Activated CD8-positive, alpha-beta memory T cell treated with anti-CD3 and anti-CD28 coated beads for 36 hours (primary cell): Measurements from ENCODE around the gene CALCA. TPM values are rescaled to one million over a fixed set of nuclear protein-coding genes. Genes with fewer than 3 reads are reported as not detected.
"Not testable (repeated sequence)": the region's sequence is repeated elsewhere in the genome, so short reads cannot be mapped to it uniquely, and the experiment has no call there.

Experiments
- CTCF ChIA-PET: fragments of 350-600 bp; sonication (Branson Sonifier 250); formaldehyde crosslinking; loops from one replicate; lab custom pipeline; 2021; ENCODE audit warnings: antibody characterized with exemption; lab: Charles Lee
- POLR2A ChIA-PET: fragments of 350-600 bp; sonication (Branson Sonifier 250); formaldehyde crosslinking; loops from one replicate; lab custom pipeline; 2021; ENCODE audit warnings: antibody characterized with exemption; lab: Charles Lee
- total RNA-seq, 2 experiments: library from RNA; stranded (reverse); gene quantifications; one replicate each; pipeline ENCODE4 v1.2.3, GENCODE V29; 2021

Gene CALCA, protein sequence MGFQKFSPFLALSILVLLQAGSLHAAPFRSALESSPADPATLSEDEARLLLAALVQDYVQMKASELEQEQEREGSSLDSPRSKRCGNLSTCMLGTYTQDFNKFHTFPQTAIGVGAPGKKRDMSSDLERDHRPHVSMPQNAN
- total RNA-seq, result not detected

DNA sequence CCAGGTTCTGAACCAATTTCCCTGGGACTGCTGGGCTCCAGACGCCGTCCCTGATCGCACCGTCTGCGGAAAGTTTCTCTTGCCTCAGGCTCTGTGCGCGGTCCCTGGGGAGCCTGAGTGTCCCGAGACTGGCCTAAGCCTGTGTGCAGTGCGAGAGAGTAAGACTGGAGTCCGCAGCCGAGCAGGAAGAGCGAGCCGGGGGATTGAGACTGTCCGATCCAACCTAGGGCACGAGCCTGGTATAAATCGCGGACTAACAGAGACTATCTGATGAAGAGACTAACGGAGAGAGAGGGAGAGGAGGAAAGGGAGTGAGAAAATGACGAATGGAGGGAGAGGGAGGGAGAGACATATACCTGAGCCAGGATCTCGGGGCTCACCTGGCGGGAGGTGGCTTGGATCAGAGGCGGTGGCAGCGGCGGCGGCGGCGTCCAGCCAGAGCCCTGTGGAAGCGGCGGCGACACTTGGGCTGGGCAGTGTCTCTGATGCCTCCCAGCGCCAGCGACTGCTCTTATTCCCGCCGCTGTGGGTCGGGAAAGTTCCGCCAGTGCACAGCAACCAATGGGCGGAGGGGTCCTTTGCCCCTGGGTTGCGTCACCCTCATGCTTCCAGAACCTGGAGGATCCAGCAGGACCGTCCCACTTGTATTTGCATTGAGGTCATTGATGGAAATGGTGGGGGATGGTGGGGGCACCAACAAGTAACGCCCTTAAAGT lies at the start of gene CALCA:
Gene CALCA, minus strand, starts transcription at position 487 of the 716 bp plus-strand sequence. CDS start 1,159 bp downstream, outside the sequence.
- POLR2A ChIA-PET, result no interaction called here
- CTCF ChIA-PET, result interaction anchor here (4.2 kb wide), 1 partner anchor 65 kb away, joined by 21 read pairs; no protein-coding TSS in a partner anchor

DNA sequence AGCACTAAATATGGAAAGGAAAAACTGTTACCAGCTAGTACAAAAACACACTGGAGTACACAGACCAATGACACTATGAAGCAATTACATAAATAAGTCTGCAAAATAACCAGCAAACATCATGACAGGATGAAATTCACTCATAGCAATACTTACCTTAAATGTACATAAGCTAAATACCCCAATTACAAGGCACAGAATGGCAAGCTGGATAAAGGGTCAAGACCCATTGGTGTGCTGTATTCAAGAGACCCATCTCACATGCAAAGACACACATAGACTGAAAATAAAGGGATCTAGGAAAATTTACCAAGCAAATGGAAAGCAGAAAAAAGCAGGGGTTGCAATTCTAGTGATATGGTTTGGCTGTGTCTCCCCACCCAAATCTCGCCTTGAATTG lies 44.0 kb upstream of the CALCA start:
- CTCF ChIA-PET, result no interaction called here
- POLR2A ChIA-PET, result no interaction called here

DNA sequence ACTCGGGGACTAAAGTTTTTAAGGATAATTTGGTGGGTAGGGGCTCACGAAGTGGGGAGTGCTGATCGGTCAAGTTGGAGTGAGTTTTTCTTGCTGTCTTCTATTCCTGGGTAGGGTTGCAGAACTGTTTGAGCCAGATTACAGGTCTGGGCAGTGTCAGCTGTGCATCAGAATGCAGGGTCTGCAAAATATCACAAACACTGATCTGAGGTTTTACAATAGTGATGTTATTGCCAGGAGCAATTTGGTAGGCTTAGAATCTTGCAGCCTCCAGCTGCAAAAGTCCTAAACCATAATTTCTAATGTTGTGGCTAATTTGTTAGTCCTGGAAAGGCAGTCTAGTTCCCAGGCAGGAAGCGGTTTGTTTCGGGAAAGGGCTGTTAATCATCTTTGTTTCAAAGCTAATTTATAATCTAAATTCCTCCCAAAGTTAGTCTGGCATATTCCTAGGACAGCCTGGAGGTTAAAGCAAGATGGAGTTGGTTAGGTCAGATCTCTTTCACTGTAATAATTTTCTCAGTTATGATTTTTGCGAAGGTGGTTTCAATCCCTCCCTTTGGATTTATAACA lies 39.7 kb upstream of the CALCA start:
- ChIA-PET POLR2A (no interaction called here), CTCF (no interaction called here)

DNA sequence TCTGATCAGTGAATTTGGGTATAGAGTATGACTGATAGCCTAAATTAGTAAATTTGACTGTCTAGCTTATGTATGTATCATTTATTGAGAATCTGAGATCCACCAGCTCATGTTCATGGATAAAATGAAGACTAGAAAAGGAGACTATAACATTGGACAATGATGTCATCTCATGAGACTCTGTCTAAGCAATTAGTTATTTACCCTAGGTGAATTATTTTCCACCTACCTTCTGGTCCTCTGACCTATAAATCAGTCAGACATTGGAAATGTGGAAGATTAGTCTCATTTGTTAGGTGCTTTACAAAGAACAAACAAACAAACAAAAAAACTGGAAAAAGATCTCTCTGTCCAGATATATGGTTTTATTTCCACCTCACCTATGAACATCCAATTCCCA lies 38.7 kb upstream of the CALCA start:
- POLR2A ChIA-PET, result no interaction called here
- CTCF ChIA-PET, result interaction anchor here (1.9 kb wide), 1 partner anchor 103 kb away, joined by 4 read pairs; no protein-coding TSS in a partner anchor

DNA sequence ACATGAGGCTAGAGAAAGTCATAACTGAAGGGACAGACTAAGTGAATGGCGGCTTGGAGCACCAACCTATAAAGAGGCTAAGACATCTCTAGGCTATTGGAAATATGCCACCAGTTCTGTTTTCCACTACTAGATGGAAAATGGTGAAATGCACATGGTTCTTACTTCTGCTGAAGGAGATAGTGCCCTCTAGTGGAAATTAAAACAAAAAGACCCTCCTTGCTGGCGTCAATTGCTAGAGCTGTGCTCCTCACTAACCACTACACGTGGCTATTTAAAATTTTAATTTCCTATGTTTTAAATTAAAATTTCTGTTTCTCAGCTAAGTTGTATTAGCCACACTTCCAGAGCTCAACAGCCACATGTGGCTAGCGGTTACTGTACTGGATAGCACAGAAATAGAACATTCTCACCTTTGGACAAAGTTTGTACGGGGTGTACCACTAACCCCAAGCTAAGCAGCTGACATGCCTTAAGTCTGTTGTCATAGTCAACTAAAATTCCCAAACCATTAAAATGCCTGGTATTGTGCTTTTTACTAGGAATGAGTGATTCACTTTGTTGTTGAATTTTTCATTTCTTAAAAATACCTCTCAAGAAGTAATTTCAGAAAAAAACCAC lies 34.1 kb upstream of the CALCA start:
- CTCF ChIA-PET, result interaction anchor here (0.5 to 3.2 kb wide), 15 partner anchors 24 to 201 kb away, joined by 3 to 24 read pairs (median 3); no protein-coding TSS in a partner anchor
- POLR2A ChIA-PET, result no interaction called here

DNA sequence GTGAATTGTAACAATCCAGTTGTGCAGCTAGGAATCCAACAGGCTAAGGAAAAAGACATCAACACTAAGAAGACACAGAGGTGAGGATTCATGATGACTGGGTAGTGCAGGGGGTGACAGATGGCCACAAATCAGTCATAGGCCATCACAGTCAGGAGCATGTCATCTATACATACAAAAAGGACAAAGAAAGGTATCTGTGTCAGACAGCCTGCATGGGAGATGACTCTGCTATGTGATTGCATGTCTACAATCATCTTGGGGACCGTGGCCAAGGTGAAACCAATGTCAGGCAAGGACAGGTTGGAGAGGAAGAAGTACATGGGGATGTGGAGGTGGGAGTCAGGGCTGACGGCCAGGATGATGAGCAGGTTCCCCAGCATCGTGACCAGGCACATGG lies 16.0 kb upstream of the CALCA start:
- CTCF ChIA-PET, POLR2A ChIA-PET: not testable (repeated sequence)

DNA sequence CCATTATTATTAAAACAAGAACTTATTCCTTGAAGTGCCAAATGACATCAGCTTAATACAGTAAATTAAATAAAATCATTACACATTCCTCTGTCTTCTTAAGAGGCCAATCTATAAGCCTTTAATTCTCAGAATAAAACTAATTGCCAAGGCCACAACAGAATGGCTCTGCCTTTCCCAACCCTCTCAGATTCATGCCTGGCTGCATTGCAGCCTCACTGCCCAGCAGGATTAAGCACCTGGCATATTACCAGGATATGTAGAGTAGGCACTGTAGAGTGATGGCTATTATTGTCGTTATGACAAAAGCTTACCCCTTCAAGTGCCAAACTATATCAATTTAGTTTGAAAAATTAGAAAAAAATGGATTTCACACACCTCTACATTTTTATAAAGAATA lies 9.4 kb upstream of the CALCA start:
- ChIA-PET CTCF (interaction anchor here (1.0 to 1.3 kb wide), 2 partner anchors 24 to 25 kb away, joined by 3 to 5 read pairs; no protein-coding TSS in a partner anchor), POLR2A (no interaction called here)

DNA sequence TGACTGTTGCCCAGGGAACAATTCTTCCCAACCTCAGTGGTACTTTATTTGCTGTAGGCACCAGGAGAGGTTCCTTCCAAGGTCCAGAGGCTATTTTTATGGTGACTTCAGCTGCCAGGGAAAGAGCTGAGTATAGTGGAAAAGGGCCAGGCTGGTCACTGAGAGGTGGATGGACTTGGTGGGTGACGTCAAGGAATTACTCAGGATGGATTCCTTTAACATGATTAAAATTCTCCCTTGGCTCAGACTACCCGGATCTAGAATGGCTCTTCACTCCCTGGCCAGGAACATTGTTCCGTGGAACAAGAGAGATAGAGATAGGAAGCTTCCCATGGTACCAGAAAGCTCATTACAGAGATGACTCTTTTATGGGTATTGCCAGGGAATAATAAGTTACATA lies 8.7 kb upstream of the CALCA start:
- POLR2A ChIA-PET, result no interaction called here
- CTCF ChIA-PET, result interaction anchor here (1.3 kb wide), 1 partner anchor 26 kb away, joined by 5 read pairs; no protein-coding TSS in a partner anchor

DNA sequence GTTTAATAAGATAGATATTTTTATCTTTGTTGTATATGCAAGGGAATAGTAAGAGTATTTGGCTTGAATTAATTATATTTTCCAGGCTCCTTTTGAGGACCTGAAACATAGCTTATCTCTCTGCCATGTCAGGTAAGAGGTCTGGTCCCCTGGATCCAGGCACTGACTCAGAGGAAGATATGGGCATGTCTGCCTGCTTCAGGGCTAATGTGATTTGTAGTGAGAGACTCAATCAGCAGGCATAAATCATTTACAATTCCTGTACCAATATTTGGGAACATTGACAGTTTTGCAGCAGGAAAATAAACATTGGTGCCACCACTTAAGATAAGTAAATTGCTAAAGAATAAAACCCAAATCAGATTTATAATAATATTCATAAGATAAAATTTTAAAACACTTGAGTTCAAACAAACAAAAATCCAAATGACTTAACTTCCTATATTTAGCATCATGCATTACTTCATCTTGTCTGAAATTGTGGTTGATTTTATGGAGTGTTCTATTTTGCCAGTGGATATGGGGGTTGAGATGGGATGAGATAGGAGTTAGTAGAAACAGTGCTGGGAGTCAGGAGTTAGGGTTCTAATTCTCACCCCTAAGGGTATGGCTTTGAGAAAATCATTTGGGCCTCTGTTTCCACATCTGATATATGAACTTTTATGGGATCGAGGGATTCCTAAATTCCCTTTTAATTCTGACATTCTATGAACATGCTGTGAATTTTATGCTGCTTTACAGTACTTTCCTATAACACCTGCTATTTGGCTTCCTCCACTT lies 5.1 kb upstream of the CALCA start:
- CTCF ChIA-PET, result no interaction called here
- POLR2A ChIA-PET, result no interaction called here

DNA sequence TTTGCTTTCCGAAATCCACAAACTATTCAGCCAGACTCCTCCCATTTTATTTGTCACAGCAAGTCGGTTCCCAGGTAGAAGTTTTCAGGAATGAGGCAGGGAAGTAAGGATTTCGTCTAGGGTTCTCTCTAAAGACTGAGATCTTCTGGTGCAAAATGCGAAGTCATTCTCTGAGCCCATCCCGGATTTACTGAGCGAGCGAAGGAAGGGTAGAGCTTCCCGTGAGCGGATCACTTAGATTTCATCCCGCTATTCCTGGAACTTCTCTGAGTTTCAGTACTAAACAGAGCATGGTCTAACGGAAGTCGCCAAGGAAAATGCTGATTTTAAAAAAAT lies 3.1 kb upstream of the CALCA start:
- POLR2A ChIA-PET, result no interaction called here
- CTCF ChIA-PET, result interaction anchor here (1.2 to 4.2 kb wide), 4 partner anchors 10 to 99 kb away, joined by 4 to 21 read pairs (median 20); partner anchors contain the start of gene CALCB

DNA sequence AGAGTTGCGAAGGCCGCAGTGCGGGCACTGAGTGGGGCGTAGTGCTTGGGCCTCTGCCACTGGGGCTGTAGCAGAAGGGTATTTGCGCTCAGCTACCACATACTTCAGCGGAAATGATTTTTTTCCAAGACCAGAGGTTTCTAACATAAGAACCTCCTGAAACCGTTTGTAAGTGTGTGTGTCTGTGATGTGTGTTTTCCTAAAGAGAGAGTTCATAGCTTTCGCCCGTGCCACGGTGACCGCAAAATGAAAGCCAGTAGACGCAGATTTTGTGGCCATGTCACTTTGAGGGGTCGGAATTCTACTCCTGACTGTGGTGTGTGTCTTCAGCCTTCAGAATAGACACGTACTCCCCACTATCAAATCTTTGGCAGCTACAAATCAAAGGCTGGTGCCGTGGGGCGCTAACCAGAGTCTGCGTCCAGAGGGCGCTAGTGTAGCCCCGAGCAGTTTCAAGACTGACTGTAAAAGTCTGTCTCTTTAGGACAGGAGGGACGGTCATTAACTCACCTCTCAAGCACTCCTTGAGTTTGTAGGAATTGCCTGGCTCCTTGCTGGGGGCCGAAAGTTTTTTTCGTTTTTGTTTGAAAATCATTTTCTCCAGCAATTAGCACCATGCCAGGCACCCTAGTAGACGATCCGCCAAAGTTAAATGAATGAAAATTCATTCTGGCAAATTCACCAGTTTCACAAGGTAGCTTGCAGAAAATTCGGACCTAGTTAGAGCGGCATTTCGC lies 2.5 kb upstream of the CALCA start:
- ChIA-PET CTCF (interaction anchor here (0.7 to 4.2 kb wide), 9 partner anchors 9 to 102 kb away, joined by 3 to 21 read pairs (median 6); partner anchors contain the start of gene CALCB), POLR2A (interaction anchor here (0.6 kb wide), 1 partner anchor 28 kb away, joined by 4 read pairs; no protein-coding TSS in a partner anchor)

DNA sequence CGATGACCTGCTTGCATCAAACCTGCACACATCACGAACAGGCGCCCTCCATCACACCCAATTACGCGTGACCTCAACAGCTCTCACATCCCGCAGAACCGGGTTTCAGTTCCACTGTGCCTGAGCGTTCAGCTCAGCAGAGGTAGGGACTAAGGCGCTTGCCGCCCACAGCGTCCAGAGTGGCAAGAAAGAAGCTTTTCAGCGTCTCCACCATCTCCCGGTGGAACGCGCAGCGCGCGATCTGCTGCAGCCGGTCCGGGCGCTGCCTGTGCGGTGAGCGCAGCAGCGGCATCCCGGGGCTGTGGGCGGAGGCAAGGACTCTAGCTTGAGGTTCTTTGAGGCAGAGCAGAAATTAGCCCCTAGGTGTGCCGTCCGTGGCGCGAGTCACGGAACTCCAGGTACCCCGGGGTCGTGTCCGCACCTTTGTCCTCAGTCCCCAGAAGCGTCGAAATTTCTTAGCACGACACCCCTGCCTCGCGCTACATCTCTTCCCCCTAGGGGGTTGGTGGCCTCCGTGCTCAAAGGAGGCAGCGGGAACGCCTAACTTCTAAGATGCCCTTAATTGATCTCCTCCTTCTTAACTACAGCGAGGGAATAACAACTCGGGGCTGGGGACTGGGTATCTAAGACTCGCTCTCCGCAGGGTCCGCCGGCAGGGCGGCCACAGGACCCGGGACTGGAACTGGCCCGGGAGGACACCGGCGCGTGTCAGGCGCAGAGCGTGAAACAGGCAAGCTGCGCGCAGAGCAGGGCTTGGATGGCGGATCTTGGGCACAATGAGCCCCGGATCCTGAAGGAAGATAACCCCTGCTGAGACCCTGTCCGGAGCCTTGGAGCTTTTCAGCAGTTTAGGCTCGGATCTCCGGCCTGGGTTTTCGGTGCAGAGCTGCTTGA lies 1.7 kb upstream of the CALCA start:
- ChIA-PET CTCF (interaction anchor here (0.5 to 4.2 kb wide), 10 partner anchors 8 to 1635 kb away, joined by 3 to 21 read pairs (median 5); partner anchors contain the start of gene CALCB), POLR2A (interaction anchor here (0.6 kb wide), 1 partner anchor 29 kb away, joined by 4 read pairs; no protein-coding TSS in a partner anchor)

DNA sequence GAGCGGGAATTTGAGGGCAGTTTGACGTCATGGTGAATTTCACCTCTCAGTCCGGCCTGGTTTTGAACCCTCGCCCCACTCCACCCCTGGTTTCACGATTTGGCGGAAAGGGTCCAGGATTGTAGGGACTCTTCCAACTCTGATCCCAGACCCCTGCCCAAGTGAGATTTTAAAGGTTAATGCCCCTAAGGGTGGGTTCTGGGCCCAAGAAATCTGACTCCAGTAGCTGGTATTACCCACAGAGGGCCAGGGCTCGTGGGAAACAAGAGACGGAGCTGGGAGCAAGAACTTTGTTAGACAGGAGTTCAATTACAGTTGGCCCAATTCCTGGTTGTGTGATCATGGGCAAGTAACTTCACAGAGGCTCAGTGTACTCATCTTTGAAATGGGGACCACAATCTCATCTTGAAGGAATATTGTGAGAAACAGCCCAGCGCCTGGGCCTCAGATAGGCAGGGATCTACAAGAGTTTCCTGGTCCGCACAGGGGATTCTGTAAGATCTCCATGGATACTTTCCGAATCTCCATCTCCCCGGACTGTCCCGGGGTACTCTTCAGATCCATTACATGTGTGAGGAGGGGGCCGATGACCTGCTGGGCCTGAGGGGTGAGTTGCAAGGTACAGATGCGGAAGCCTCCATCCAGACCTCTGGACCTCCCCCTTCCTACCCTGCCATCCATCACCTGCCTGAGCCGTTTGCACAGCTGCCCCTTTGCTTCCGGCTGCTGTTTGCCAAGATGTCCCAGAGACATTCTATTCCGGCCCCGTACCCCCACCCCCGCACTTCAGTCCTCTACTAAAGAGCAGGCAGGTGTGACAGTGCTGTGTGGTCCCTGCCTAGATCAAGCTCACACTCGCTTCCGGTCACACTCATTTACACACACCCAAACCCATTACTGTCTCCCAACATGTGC lies 687 bp upstream of the CALCA start:
- POLR2A ChIA-PET, result no interaction called here
- CTCF ChIA-PET, result interaction anchor here (1.5 to 4.2 kb wide), 5 partner anchors 12 to 102 kb away, joined by 6 to 21 read pairs (median 20); partner anchors contain the start of gene CALCB

DNA sequence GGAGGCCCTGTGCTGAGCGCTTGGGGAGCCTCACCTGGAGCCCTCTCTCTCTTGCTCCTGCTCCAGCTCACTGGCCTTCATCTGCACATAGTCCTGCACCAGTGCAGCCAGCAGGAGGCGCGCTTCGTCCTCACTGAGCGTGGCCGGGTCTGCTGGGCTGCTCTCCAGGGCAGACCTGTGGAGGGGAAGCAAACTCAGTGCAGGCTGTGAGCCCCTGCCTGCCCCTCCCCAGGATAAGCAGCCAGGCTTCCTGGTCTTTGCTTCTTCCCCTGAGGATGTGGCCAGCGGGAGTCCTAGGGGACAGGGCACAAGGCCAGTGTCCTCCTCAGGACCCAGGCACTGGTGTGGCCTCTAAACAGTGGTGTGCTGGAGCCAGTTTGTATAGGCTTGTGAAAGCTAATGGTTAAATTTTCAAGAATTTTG lies 2.2 kb downstream of the CALCA start:
- POLR2A ChIA-PET, result no interaction called here

DNA sequence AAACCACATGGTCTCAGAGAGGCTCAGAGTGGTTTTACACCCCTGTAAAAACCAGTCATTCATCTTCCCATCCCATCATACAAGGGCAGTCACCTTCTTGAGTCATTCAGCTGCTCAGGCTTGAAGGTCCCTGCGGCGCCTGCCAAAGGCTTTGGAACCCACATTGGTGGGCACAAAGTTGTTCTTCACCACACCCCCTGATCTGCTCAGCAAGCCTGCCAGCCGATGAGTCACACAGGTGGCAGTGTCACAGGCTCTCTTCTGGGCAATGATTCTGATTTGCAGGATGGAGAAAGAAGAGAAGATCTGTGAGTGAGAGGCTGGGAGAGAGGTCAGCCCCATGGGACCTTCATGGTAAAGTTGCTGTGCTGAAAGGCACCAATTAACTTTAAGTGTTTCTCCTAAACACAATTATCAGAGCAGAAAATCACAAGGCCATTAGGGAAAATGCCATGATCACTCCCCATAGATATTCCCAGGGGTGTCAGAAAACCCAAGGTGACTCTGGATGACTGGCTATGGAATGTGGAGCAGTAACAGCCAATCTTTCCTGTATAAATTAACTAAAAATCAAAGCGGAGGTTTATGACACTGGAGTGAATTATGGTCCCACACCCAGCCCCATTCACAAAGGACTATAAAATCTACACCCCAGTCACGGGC lies 4.4 kb downstream of the CALCA start:
- ChIA-PET CTCF (no interaction called here), POLR2A (no interaction called here)

More for the DNA sequence above, 2.2 kb downstream of the CALCA start:
- CTCF ChIA-PET, result interaction anchor here (1.7 to 1.8 kb wide), 2 partner anchors 61 to 107 kb away, joined by 4 to 6 read pairs; no protein-coding TSS in a partner anchor
